Left ventricle myocardium superior (tissue), 1 donor: ENCODE data around the gene RBM47. TPM values are rescaled to one million over a fixed set of nuclear protein-coding genes. Genes with fewer than 3 reads are reported as not detected.
"Not testable (repeated sequence)": the region's sequence is repeated elsewhere in the genome, so short reads cannot be mapped to it uniquely, and the experiment has no call there.

Source experiments
- ATAC-seq: fragments of 200-7000 bp; cut with Tn5 transposase; one replicate; pipeline ENCODE4 v1.9.1; 2020; ENCODE audit warnings: mild to moderate bottlenecking, moderate library complexity
- DNase-seq: peaks from one replicate; pipeline ENCODE4 v3.0.0-alpha.2; 2020
- intact Hi-C: fragments of 100-400 bp; cut with micrococcal nuclease; formaldehyde crosslinking; loops from one replicate; pipeline ENCODE4 v1.11.0; 2022
- total RNA-seq: library from RNA; stranded (reverse); fragmentation: NEBNext Ultra II Directional; extraction: Animal tissue kit (Norgen Biotek cat#: 25700); gene quantifications from one replicate; pipeline ENCODE4 v1.2.1, GENCODE V29; 2021
- donor health status: DM: no; HTN: yes; CAD: no; lungs with severe emphysema.

RBM47 gene
- total RNA-seq, 1 donor from 2014 or later: 2.9 TPM

GRCh38 chr4:40475609-40476008 lies 154.1 kb downstream of the RBM47 start:
- intact Hi-C loops: no loop called here

DNA sequence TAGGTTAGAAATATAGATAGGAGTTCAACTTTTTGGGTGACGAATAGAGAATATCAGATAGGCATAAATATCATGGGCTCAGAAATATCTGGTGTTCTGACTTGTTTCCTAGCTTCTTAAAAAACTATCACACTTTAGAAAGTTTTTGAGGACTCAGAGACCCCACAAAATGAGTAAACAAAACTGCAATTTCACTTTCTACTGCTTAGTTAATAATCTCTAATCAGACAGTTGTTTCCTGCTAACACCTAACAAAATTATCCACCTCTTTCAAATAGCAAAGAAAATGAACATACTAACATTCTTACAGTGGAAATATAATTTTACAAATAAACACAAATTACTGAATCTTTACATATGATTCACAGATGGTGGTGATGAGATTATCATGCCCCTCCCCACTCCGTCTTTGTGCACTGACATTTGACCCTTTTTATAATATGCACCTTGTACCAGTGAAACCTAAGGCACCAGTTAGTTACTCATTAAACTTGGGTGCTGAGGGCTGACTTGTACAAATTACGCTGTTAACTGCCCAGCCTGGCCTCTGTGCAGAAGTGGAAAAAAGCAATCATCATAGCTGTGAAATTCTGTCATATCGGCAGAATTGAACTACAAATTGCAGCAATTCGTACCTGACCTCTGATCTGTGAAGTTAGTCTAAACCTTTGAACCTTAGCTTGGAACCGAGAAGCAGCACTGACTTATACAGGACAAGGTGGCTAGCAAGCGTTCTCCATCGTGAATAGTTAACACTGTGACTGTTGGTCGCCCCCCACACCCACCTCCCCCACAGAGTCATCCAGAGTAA lies 155.9 kb downstream of the RBM47 start:
- DNase-seq (no peak), ATAC-seq (no peak)
- intact Hi-C loops: loop anchor here (5.0 kb wide), 1 partner anchor 106 kb away; no protein-coding TSS in a partner anchor

More at GRCh38 chr4:40475609-40476008, 154.1 kb downstream of the RBM47 start:
- no peak for ATAC-seq
- DNase-seq: no peak

GRCh38 chr4:40471923-40472322 lies 157.7 kb downstream of the RBM47 start:
- no peak for ATAC-seq
- intact Hi-C loops: loop anchor here (5.0 kb wide), 1 partner anchor 105 kb away; no protein-coding TSS in a partner anchor
- no peak for DNase-seq

- intact Hi-C loops: no loop called here
- no peak for DNase-seq
- ATAC-seq: no peak
Observed at GRCh38 chr4:40466789-40467188, 162.9 kb downstream of the RBM47 start.

GRCh38 chr4:40462326-40462725 lies 167.3 kb downstream of the RBM47 start:
- intact Hi-C loops: no loop called here
- no peak for DNase-seq
- ATAC-seq: no peak

GRCh38 chr4:40461879-40462278 lies 167.8 kb downstream of the RBM47 start:
- DNase-seq (no peak), ATAC-seq (no peak)
- intact Hi-C loops: no loop called here

DNA sequence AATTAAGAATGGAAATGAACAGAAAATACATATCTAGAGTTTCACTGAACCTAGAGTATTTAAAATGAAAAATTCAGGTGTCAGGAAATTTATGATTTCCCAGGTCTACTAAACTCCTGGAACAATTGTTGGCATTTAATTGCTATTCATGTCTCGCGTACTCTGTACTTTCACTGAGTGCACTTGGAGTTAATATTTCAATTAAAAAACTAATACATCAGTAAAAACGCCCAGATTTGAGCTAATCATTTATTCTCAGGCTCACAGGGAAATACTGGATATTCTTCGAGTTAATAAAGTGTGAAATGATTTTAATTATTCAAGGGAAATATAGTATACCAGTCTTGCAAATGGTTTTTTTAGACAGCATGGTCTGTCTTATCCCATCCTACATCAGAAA lies 168.6 kb downstream of the RBM47 start:
- intact Hi-C loops: no loop called here
- no peak for ATAC-seq
- DNase-seq: no peak

- DNase-seq (no peak), ATAC-seq (no peak)
- intact Hi-C loops: no loop called here
Observed at GRCh38 chr4:40458683-40459082, 171.0 kb downstream of the RBM47 start.

GRCh38 chr4:40458109-40458508 lies 171.6 kb downstream of the RBM47 start:
- no peak for DNase-seq
- intact Hi-C loops: no loop called here
- ATAC-seq: no peak

DNA sequence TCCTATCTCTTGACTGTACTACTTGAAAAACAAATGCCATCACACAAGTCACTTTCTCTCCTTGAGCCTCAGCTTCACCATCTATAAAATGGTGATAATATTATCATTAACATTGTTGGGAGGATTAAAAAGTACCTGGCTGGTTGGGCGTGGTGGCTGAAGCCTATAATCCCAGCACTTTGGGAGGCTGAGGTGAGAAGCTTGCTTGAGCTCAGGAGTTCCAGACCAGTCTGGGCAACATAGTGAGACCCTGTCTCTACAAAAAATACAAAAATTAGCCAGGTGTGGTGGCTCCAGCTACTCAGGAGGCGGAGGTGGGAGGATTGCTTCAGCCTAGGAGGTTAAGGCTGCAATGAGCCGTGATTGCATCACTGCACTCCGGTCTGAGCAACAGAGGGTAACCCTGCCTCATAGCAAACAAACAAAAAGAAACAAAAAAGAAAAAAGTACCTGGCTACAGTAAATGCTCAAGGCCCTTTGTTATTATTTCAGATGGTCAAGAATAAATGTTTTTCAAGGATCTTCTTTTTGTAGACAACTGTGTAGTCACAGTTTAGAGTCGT lies 174.2 kb downstream of the RBM47 start:
- no peak for ATAC-seq
- no peak for DNase-seq
- intact Hi-C loops: no loop called here

DNA sequence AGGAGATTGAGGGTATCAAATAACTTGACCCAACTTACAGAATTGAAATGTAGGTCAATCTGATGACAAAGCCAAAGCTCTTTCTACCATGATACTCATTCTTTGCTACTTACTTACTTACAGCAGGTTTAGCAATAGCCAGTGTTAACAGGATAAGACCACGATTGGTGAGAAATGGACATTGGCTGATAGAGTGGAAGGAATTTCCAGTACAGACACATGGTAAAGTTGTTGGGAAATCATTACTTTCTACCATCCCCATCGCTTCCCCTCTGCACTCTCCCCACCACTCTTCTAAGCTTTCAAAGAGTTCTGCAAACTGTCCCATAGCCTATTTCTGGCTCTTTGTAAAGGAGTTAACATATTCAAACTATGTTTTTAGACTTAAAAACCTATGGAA lies 174.8 kb downstream of the RBM47 start:
- intact Hi-C loops: no loop called here
- DNase-seq: no peak

GRCh38 chr4:40453912-40454311 lies 175.8 kb downstream of the RBM47 start:
- intact Hi-C loops: no loop called here
- ATAC-seq (no peak), DNase-seq (no peak)

More for the DNA sequence above, 174.8 kb downstream of the RBM47 start:
- ATAC-seq: no peak

- ATAC-seq (no peak), DNase-seq (no peak)
- intact Hi-C loops: no loop called here
Observed at GRCh38 chr4:40448875-40449274, 180.8 kb downstream of the RBM47 start.

GRCh38 chr4:40446839-40447238 lies 182.8 kb downstream of the RBM47 start:
- DNase-seq: no peak
- intact Hi-C loops: no loop called here
- ATAC-seq: no peak

- intact Hi-C loops, DNase-seq, ATAC-seq: not testable (repeated sequence)
Observed at GRCh38 chr4:40446261-40446750, 183.4 kb downstream of the RBM47 start.

GRCh38 chr4:40445671-40446070 lies 184.0 kb downstream of the RBM47 start:
- intact Hi-C loops: no loop called here
- DNase-seq: no peak
- no peak for ATAC-seq

DNA sequence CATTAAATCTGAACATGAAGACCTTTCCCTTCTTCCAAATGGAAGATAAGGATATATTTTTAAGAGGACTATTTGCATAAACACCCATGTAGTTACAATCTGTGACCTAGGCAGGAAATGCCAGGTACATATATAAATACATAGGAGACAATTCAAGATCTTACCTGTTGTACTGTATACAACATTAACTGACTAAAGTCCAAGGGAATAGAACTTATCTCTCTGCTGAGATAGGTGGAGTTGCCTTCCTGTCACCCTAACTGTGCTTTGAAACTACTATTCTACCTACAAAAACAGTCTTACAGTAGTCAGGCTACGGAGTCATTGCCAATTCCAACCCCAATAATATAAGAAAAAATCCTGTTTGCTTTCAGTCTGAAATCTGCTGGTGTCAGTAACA lies 188.2 kb downstream of the RBM47 start:
- no peak for ATAC-seq
- intact Hi-C loops: no loop called here
- no peak for DNase-seq

- intact Hi-C loops: no loop called here
- ATAC-seq: no peak
- no peak for DNase-seq
Observed at GRCh38 chr4:40439519-40439918, 190.1 kb downstream of the RBM47 start.

- ATAC-seq (no peak), DNase-seq (no peak)
- intact Hi-C loops: no loop called here
Observed at GRCh38 chr4:40438384-40439026, 191.2 kb downstream of the RBM47 start.

DNA sequence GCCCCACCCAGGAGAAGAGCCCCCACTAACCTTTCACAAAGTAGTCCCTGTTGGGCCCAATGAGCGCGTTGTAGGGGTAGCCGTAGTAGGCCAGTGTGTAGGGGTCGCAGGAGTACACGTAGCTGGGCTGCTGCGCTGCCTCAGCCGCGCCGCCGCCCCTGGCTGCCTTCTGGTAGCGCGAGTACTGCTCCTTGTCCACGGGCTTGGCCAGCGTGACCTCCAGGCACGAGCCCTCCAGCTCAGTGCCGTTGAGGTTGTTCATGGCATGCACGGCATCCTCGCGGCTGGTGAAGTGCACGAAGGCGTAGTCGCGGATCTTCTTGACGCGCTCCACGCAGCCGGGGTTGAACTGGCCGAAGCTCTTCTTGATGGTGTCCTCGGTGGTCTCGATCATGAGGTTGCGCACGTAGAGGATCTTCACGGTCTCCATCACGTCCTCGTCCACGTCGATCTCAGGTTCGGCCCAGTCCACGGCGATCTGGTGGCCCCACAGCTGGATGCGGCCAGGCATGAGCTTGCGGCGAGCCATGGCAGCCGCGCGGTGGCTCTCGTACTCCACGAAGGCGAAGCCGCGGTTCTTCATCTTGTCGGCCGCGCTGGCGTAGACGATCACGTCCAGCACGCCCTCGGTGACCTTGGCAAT lies 191.8 kb downstream of the RBM47 start:
- ATAC-seq (no peak), DNase-seq (no peak)
- intact Hi-C loops: no loop called here
